HG02798 (cell line): ENCODE data around the gene SLC25A43.
"Not testable (repeated sequence)": the region's sequence is repeated elsewhere in the genome, so short reads cannot be mapped to it uniquely, and the experiment has no call there.

Experiments
- ATAC-seq: cut with Tn5 transposase; IDR thresholded peaks from one replicate; pipeline ENCODE4 v1.9.1; 2021; ENCODE audit warnings: mild to moderate bottlenecking; ENCODE audit not compliant: unreplicated experiment, poor library complexity

The SLC25A43 gene

DNA sequence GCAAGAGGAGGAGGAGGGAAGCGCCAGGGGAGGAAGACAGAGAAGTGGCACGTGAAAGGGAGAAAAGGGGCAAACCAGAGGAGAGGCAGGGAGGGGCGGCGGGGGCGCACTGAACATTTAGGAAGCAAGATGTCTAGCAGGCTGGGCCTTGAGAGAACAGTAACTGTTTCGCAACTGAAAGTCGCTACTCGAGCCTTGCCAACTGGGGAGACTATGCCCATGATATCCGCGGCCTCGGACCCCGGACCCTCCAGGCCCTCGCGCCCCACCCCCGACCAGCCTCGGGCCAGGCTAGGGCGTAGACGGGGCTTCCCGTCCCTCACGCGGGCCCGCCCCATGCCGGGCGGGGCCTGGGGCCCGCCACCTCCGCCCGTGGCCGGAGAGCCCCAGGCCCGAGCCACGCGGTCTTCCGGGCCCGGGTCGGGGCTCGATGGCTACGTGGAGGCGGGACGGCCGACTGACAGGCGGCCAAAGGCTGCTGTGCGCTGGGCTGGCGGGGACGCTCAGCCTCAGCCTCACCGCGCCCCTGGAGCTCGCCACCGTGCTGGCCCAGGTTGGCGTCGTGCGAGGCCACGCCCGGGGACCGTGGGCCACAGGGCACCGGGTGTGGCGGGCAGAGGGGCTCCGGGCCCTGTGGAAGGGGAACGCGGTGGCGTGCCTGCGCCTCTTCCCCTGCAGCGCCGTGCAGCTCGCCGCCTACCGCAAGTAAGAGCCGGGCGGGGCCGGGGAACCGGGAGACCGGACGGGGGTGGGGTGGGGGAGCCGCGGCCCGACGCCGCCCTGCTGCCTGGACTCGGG, at the start of gene SLC25A43:
Gene SLC25A43 (plus strand): TSS at position 363 of the 798 bp plus-strand sequence. CDS start 68 bp downstream, at position 431.
- peak; percentile 95 for ATAC-seq

DNA sequence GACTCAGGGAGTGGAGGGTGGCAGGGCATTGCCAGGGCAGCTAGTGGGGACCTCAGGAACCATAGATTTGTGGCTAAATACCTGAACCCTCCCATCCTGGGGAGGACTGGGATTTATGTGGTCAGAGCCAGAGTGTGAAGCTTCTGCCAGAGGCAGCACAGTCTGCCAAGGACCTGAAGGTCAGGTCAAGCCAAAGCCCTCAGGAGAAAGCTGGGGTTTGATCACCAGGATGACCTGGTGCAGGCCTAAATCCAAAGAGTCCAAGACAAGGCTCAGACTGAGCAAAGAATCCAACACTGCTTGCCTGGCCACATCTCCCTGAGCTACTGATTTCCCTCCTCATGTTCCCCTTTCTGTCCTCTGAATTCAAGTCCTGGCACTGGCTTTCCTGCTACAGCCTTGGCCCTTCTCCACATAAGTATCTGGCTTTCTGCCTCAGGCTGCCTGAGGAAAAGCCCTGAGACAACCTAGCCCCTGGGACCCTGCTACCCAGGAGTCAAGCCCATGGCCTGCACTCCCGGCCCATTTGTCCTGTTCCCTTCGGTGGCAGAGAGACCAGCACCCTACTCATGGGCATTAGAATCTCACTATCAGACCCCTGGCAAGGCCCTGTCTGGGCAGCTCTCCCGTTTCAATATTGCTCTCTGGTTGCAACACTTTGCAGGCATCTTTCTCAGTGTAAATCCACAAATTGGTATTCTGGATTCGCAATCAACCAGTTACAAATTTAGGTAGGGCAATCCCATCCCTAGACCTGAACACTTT, 39.3 kb upstream of the SLC25A43 start:
- ATAC-seq, result no peak

DNA sequence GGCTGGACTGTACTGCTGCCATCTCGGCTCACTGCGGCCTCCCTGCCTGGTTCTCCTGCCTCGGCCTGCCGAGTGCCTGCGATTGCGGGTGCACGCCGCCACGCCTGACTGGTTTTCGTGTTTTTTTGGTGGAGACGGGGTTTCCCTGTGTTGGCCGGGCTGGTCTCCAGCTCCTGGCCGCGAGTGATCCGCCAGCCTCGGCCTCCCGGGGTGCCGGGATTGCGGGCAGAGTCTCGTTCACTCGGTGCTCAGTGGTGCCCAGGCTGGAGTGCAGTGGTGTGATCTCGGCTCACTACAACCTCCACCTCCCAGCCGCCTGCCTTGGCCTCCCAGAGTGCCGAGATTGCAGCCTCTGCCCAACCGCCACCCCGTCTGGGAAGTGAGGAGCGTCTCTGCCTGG, 37.7 kb upstream of the SLC25A43 start:
- not testable (repeated sequence) for ATAC-seq

DNA sequence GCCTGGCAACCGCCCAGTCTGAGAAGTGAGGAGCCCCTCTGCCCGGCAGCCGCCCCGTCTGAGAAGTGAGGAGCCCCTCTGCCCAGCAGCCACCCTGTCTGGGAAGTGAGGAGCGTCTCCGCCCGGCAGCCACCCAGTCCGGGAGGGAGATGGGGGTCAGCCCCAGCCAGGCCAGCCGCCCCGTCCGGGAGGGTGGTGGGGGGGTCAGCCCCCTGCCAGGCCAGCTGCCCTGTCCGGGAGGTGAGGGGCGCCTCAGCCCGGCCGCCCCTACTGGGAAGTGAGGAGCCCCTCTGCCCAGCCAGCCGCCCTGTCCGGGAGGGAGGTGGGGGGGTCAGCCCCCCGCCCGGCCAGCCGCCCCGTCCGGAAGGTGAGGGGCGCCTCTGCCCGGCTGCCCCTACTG, 37.1 kb upstream of the SLC25A43 start:
- not testable (repeated sequence) for ATAC-seq

DNA sequence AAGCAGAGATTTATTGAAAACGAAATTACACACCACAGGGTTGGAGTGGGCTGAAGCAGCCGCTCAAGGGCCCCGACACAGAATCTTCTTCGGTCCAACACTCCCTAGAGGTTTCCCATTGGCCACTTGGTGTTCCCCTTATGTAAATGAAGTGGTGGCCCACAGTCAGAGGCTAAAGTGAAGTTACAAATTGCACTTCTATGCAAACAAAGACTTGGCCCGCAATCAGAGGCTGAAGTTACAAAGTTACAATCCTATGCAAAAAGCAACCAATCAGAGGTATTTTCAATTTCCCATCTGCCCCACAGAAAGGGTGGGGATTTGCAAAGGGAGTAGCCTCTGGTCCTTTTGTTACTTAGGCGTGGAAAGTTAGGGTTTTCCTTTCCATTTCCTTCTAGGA, 35.7 kb upstream of the SLC25A43 start:
- no peak for ATAC-seq

DNA sequence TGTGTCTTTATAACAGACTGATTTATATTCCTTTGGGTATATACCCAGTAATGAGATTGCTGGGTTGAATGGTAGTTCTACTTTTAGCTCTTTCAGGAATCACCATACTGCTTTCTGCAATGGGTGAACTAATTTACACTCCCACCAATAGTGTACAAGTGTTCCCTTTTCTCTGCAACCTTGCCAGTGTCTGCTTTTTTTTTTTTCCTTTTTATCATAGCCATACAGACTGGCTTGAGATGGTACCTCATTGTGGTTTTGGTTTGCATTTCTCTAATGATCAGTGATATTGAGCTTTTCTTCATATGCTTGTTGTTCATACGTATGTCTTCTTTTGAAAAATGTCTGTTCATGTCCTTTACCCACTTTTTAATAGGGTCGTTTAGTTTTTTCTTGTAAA, 27.3 kb upstream of the SLC25A43 start:
- ATAC-seq, result not testable (repeated sequence)

DNA sequence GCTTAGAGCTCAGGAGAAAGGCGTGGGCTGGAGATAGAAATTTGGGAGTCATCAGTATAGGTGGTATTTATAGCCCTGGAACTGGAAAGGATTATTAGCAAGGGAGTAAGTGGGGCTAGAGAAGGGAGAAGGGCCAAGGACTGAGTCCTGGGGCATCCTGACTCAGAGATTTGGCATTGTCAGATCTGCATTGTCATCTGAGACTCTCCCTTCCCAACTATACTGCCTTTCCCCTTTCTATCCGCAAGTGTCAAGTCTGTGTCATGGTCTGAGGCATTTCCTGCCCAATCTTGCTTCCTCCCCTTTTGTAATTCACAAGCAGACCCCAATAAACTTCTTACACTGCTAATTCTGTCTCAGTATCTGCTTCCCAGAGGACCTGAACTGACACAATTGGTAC, 24.4 kb upstream of the SLC25A43 start:
- no peak for ATAC-seq

DNA sequence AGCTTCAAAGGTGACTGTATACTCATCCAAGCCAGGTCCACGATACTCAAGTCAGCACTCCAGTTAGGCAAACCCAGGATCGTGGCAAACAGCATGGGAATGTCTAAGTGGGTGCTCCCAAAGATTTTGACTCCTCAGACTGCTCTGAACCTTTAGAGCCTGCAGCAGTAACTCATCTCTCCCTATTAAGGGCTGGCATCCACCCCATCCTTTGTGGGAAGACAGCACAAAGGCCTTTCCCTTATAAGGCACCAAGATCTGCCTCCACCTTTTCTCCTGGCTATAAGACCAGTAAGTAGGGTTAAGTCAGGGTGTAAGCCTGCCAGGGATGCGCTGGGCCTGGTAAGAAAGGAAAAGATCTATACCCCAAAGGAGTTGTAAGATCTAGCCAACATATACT, 23.6 kb upstream of the SLC25A43 start:
- ATAC-seq, result no peak

DNA sequence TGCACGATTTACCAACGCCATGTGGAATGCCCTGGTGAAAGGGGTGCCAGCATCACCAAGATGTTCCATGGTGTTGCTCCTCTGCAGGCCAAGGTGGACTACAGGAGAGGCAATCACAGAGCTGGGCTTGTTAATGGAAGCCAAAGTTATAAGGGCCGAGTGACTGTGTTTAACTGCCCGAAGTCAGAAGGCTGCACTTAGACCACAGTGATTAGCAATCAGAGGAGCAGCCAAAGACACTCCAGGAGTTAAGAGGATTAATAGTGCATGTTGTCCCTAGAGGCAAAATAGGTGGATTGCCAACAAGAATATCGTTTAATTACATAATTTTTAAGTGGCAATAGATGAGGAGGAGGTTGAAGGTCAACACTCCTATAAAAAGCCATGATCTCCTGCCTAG, 22.8 kb upstream of the SLC25A43 start:
- ATAC-seq, result no peak

DNA sequence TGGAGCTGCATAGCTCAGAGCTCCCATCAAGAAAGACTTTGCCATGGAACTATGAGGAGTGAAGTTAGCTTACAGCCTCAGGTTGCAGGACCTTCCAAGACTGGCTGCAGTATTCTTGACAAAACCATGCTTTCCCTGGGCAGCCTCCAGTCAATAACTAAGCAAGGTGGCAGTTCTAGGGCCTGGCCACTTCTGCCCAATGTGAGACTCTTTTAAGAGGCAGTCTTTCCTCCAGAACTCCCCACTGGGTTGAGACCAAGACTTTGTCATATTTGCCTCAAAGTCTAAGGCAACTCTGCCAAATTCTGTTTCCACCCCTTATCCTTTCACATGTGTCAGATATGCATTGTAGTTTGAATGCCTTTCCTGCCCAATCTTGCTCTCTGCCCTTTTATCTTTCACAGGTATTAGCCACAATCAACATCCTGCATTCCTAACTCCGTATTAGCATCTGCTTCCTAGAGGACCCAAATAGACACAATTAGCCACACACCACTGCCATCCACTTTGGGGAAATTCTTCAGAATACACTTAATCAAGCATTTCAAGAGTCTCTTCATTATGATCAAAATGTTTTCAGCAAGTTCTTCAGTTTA, 17.7 kb upstream of the SLC25A43 start:
- no peak for ATAC-seq

DNA sequence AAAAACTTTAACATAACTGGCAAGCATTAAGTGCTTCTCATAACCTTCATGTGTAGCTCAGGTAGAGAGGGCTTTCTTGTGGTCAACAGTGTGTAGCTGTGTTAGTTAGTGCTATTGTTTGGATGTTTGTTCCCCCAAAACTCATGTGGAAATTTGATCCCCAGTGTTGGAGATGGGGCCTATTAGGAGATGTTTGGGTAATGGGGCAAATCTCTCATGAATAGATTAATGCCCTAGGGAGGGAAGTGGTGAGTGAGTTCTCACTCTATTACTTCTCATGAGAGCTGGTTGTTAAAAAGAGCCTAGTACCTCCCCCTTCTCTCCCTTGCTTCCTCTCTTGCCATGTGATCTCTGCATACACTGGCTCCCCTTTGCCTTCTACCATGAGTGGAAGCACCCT, 16.5 kb upstream of the SLC25A43 start:
- ATAC-seq, result no peak

DNA sequence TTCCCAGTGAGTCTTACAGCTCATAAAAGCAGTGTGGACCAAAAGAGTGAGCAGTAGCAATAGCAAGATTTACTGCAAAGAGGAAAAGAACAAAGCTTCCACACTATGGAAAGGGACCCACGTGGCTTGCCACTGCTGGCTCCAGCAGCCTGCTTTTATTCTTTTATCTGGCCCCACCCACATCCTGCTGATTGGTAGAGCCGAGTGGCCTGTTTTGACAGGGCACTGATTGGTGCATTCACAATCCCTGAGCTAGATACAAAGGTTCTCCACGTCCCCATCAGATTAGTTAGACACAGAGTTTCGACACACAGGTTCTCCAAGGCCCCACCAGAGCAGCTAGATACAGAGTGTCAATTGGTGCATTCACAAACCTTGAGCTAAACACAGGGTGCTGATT, 12.5 kb upstream of the SLC25A43 start:
- ATAC-seq, result not testable (repeated sequence)

DNA sequence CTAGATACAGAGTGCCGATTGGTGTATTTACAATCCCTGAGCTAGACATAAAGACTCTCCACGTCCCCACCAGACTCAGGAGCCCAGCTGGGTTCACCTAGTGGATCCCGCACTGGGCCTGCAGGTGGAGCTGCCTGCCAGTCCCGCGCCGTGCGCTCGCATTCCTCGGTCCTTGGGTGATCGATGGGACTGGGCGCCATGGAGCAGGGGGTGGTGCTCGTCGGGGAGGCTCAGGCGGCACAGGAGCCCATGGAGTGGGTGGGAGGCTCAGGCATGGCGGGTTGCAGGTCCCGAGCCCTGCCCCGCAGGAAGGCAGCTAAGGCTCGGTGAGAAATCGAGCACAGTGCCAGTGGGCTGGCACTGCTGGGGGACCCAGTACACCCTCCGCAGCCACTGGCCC, 11.7 kb upstream of the SLC25A43 start:
- ATAC-seq, result not testable (repeated sequence)

DNA sequence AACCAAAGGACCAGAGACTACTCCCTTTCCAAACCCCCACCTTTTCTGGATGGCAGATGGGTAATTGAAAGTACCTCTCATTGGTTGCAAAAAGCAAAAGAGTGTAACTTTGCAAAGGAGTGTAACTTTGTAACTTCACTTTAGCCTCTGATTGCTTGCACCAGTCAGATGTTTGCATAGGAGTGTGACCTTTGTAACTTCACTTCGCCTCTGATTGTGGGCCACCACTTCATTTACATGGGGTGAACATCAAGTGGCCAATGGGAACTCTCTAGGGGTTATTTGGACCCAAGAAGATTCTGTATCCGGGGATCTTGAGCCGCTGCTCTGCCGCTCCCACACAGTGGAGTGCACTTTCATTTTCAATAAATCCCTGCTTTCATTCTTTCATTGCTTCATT, 9.9 kb upstream of the SLC25A43 start:
- no peak for ATAC-seq

DNA sequence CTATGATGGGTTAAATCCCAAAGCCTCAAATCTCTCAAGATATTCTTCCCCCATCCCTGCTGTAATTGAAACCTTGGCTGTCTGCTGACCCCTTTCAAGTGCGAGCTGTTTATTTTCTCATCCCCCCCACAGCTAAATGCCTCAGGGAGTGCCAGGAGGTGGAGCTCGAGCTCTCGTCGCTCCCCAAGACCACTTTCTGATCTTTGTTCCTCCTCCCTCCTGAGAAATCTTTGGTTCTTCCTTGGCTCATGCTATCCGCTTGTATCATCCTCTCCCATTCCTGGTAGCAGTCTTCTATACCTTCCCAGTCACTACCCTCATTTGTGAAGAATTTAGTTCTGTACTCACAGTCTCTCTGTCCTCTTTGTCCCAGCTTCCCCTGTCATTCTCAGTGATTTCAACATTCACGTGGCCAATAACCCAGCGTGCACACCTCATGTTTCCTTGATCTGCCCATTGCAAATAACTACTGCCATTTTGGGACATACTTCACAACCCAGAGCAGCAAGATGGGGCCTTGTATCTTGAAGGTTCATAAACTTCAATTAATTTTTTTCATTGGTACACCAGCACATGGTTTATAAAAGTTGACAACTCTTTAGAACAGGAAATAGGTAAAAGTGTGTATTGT, 9.2 kb upstream of the SLC25A43 start:
- no peak for ATAC-seq

DNA sequence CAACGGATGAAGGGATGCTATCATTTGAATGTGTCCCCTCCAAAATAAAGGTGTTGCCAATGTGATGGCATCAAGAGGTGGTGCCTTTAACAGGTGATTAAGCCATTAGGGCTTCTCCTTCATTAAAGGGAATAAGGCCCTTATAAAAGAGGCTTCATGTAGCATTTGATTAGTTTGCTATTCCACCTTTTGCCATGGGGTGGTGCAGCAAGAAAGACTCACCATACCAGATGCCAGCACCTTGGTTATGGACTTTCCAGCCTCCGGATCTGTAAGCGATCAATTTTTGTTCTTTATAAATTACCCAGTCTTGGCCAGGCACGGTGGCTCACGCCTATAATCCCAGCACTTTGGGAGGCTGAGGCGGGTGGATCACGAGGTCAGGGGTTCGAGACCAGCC, 7.9 kb upstream of the SLC25A43 start:
- no peak for ATAC-seq

DNA sequence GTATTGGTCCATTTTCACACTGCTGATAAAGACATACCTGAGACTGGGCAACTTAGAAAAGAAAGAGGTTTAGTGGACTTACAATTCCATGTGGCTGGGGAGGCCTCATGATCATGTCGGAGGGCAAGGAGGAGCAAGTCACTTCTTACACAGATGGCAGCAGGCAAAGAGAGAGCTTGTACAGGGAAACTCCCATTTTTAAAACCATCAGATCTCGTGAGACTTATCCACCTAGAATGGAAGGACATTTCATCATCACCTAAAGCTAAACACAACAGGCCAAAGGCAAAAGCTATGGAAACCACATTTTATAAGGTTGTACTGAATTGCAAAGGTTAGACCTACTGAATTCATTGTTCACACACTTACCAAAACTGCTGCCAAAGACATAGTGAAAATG, 6.0 kb upstream of the SLC25A43 start:
- ATAC-seq, result no peak

DNA sequence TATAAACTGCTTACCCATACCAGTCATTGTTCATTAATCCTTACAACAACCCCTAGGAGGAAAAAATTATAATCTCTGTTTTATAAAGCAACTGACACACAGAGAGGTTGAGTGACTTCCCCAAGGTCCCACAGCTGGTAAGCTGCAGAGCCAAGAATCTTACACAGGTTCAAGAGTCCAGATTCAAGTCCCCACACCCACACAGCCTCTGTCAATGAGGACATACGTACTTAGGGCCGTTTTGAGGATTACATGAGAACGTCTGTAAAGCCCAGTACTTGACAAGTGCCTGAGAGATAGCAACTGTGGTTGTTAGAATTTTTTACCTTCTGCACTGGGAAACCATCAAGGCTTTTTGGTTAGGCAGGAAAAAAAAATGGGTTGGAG, 556 bp upstream of the SLC25A43 start:
- peak; percentile 19 for ATAC-seq

DNA sequence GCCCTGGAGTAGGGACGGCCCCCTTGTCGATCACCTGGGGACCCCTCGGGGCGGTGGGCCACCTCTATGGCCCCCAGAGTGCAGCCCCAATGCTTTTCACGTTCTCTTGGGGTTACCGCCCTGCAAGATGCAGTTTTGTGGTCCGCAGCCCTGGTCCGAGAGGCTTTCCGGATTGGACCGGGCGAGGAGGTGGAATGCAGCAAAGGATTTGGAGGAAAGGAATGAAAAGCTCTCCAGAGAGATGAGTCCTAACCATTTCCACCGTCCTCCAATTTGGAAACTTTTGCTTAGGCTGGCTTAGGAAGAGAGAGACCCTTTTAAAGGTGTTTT, 601 bp downstream of the SLC25A43 start:
- ATAC-seq, result no peak

DNA sequence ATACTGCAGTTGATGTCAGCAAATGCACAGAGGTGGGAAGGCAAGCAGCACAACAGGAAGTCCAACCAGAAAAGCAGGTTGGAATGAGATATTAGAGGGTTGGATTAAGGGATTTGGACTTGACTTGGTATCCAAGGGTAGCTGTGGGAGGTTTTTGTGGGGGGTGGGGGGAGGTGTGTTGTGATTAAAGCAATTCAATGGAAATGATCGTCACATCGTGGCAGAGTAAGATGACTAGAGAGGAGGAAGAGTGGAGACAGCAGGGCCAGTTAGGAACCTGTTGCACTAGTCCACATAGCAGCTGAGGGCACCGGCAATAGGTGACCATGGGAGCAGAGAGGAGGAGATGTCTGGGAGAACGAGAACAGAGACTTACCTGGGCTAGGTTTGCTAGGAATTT, 2.4 kb downstream of the SLC25A43 start:
- no peak for ATAC-seq

DNA sequence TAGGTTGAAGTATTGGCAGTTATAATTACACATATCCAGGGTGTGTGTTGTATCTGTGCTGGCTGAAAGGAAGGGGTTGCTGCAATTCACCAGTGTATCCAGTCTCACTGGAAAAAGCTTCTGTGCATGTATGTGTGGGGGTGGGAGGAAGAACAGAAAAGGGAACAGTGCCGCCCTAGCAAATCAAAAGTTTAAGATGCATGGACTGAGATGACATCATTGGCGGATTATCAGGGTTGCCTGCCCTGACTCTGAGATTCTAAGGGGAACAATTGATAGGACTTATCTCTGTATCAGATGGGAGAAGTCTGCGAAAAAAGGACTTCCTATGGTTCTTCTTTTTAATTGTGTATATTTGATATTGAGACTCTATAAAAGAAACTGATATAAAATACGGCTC, 3.5 kb downstream of the SLC25A43 start:
- ATAC-seq, result no peak
